Heart right ventricle (tissue), 16 donors: ENCODE measurements around the gene CEP68. TPM values are rescaled to one million over a fixed set of nuclear protein-coding genes. Genes with fewer than 3 reads are reported as not detected.

ENCODE experiments used
- ATAC-seq, 8 donors: fragments of 200-7000 bp; cut with Tn5 transposase; one replicate each; pipeline ENCODE4 v1.9.1; 2020; ENCODE audit warnings: mild to moderate bottlenecking in 8 of 8, moderate library complexity in 8 of 8, moderate number of reproducible peaks in 1 of 8
- DNase-seq, 2 donors: peaks; one replicate each; pipeline ENCODE4 v3.0.0-alpha.2; 2020
- H3K27ac ChIP-seq, 10 donors: fragments of 200-600 bp; sonication (generic) in 2 of 10; one replicate each; pipeline versions ENCODE4 v1.5.0 to v1.8.0; 2020 to 2022; ENCODE audit warnings: mild to moderate bottlenecking in 3 of 10
- H3K27me3 ChIP-seq, 7 donors: fragments of 200-600 bp; one replicate each; pipeline ENCODE4 v1.8.0; 2021 to 2022; ENCODE audit warnings: mild to moderate bottlenecking in 2 of 7
- H3K36me3 ChIP-seq, 9 donors: fragments of 200-600 bp; sonication (generic) in 1 of 9; one replicate each; pipeline versions ENCODE4 v1.5.0 to v1.8.0; 2020 to 2022; ENCODE audit warnings: mild to moderate bottlenecking in 2 of 9
- H3K4me1 ChIP-seq, 9 donors: fragments of 200-600 bp; sonication (generic) in 1 of 9; one replicate each; pipeline versions ENCODE4 v1.5.0 to v1.8.0; 2020 to 2022; ENCODE audit warnings: mild to moderate bottlenecking in 4 of 9
- H3K4me3 ChIP-seq, 10 donors: fragments of 200-600 bp; sonication (generic) in 2 of 10; one replicate each; pipeline versions ENCODE4 v1.5.0 to v1.8.0; 2020 to 2022; ENCODE audit warnings: mild to moderate bottlenecking in 7 of 10, moderate library complexity in 2 of 10
- H3K9me3 ChIP-seq, 11 donors: fragments of 200-600 bp in 10 of 11; sonication (generic) in 2 of 11; one replicate each; pipeline versions ENCODE4 v1.5.0 to v1.8.0; 2013 to 2022; ENCODE audit warnings: mild to moderate bottlenecking in 2 of 11, control low read depth in 1 of 11, moderate library complexity in 1 of 11
- WGBS, 2 donors: extraction: QIAGEN DNeasy Blood & Tissue Kit; methylation state at CpG; one replicate each; pipeline ENCODE4 v1.1.7; 2013; ENCODE audit warnings: inconsistent platforms in 1 of 2; 5-methylcytosine and 5-hydroxymethylcytosine counted together
- intact Hi-C, 10 donors: fragments of 100-400 bp; cut with DNase I; formaldehyde crosslinking; loops; one replicate each; pipeline versions ENCODE4 v1.11.1 to v1.14.2; 2022
- polyA plus RNA-seq, 2 donors: library from polyadenylated mRNA; stranded (reverse); fragments of 200-250 nt; gene quantifications; one replicate each; pipeline ENCODE4 v1.2.3, GENCODE V29; 2013
- total RNA-seq, 10 donors: library from RNA; stranded (reverse); fragmentation: NEBNext Ultra II Directional in 3 of 10; extraction: Animal tissue kit (Norgen Biotek cat#: 25700) in 3 of 10; gene quantifications; one replicate each; pipeline versions ENCODE4 v1.2.1 to v1.2.4, GENCODE V29; 2021 to 2023
- TF ChIP-seq, protein P1 (sequence below), 9 donors: fragments of 200-600 bp; sonication (generic) in 2 of 9; IDR thresholded peaks; one replicate each; pipeline versions ENCODE4 v1.5.0 to v1.8.0; 2021 to 2022; ENCODE audit warnings: antibody characterized with exemption in 9 of 9, mild to moderate bottlenecking in 5 of 9, moderate library complexity in 1 of 9
- donor health status: Arrhythmogenic right ventricular cardiomyopathy.
- donor health status: ischemic (EF 13 %, LVEDD 7.1; RV severe dilation, severe dysfunction).
- donor health status: healthy with polysubstance abuse.
- donor health status: DM: no; HTN: yes; CAD: no.
- donor health status: DM: no; HTN: no; CAD: no.
- donor health status: ischemic (EF 25% LVEDD 6.9; RV normal size, moderate dysfunction).
- donor health status: ischemic (EF 25% LVEDD 5.7; RV mildly dilated, moderate dysfunction).
- donor health status: healthy.
- donor health status: DM: yes; HTN: yes; CAD: no.
- donor health status: Ischemic cardiomyopathy.
- donor health status: ischemic (EF 35%, LVEDD 5.7; RV mildly dilated, moderate dysfunction).
- donor health status: nonischemic (EF 11% LVEDD 7.7; RV severe dilation, severe dysfunction).
- donor health status: DM: yes; HTN: yes; CAD: no.
- donor health status: PGD.
- donor health status: ischemic (EF 29% LVEDD 5.4; RV normal size, mild dysfunction).
- donor health status: nonischemic (EF 23%, LVEDD 6.1; RV moderate dilation, normal function).

CEP68 gene
- total and polyA plus RNA-seq, 12 donors = 4.3 to 28.4 (median 19.9) TPM

DNA sequence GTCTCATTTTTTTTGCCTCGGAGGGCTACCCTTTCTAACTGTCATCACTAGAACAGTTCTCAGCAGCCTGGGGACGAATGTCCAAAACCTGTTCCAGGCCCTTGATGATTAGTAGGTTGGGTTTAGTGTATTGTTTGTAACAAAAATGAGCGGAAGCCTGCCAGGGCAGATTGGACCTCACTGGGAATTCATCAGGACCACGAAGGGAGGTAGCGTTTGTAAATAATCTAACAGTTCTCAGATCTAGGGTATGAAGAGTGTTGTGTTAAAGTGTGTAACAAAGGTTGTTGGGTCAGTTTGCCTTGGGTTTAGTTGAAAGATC, 799 bp downstream of the CEP68 start:
- DNase-seq = no peak
- ATAC-seq = peak in 1 of 8 donors; percentile 0
- Histone ChIP-seq H3K36me3 (no peaks in the 10 kb centered on the region), H3K4me1 (peaks cover 6 to 71% (median 56%) of the 10 kb centered on the region in 9 donors), H3K9me3 (no peaks in the 10 kb centered on the region), H3K27ac (peak overlapping the region; percentile 81 to 97 (median 92)), H3K4me3 (peak overlapping the region; percentile 57 to 89 (median 78)), H3K27me3 (no peaks in the 10 kb centered on the region)
- WGBS, 2 donors = 2 to 12% methylated on average over 5 of the region's 5 CpGs
- TF ChIP-seq, protein P1, sequence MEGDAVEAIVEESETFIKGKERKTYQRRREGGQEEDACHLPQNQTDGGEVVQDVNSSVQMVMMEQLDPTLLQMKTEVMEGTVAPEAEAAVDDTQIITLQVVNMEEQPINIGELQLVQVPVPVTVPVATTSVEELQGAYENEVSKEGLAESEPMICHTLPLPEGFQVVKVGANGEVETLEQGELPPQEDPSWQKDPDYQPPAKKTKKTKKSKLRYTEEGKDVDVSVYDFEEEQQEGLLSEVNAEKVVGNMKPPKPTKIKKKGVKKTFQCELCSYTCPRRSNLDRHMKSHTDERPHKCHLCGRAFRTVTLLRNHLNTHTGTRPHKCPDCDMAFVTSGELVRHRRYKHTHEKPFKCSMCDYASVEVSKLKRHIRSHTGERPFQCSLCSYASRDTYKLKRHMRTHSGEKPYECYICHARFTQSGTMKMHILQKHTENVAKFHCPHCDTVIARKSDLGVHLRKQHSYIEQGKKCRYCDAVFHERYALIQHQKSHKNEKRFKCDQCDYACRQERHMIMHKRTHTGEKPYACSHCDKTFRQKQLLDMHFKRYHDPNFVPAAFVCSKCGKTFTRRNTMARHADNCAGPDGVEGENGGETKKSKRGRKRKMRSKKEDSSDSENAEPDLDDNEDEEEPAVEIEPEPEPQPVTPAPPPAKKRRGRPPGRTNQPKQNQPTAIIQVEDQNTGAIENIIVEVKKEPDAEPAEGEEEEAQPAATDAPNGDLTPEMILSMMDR (IDR thresholded peaks at IDR 0.05) = no peak
- intact Hi-C loops = loop anchor here in 4 of 10 donors (2.0 to 10.0 kb wide), 4 partner anchors 70 to 518 kb away; partner anchors contain the start of gene RAB1A (in 3 of the 4)

DNA sequence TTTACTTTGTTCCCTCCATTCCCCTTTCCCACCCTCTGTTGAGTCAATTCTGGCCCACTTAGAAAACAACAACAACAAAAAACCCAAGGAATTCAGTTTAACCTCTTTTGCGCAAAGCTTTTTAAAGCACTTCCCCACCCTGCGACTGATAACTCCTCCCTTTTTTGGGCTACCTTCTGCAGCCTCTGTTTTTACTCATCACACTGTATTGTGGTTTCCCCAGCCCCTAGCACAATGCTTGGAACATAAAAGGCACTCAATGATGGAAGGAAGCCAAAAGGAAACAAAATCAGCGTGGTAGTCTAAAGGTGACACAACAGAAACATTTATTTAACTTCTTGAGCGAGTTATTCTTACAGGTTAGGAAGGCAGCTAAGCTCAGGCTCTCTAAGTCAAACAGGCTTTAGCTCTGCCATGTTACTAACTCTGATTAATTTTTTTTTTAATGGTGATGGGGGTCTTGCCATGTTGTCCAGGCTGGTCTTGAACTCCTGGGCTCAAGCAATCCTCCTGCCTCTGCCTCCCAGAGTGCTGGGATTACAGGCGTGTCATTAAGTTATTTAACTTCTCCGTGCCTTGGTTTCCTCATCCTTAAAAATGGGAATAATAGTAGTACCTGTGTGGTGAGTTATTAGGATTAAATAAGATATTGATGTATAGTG, 1.3 kb downstream of the CEP68 start:
- peak overlapping the region; percentile 57 to 89 (median 78) for H3K4me3 ChIP-seq
- 50 to 71% methylated on average over 6 of the region's 6 CpGs for WGBS, 2 donors
- no peaks in the 10 kb centered on the region for H3K27me3 ChIP-seq
- peaks cover 6 to 73% (median 58%) of the 10 kb centered on the region in 9 donors for H3K4me1 ChIP-seq
- TF ChIP-seq, protein P1 (IDR thresholded peaks at IDR 0.05) = no peak
- ATAC-seq (peak in 2 of 8 donors; percentile 9 to 26), DNase-seq (no peak)
- intact Hi-C loops = loop anchor here in 4 of 10 donors (2.0 to 10.0 kb wide), 4 partner anchors 70 to 517 kb away; partner anchors contain the start of gene RAB1A (in 3 of the 4)
- no peaks in the 10 kb centered on the region for H3K9me3 ChIP-seq
- H3K36me3 ChIP-seq = no peaks in the 10 kb centered on the region
- H3K27ac ChIP-seq = peak overlapping the region in 9 of 10 donors; percentile 81 to 97 (median 92)

DNA sequence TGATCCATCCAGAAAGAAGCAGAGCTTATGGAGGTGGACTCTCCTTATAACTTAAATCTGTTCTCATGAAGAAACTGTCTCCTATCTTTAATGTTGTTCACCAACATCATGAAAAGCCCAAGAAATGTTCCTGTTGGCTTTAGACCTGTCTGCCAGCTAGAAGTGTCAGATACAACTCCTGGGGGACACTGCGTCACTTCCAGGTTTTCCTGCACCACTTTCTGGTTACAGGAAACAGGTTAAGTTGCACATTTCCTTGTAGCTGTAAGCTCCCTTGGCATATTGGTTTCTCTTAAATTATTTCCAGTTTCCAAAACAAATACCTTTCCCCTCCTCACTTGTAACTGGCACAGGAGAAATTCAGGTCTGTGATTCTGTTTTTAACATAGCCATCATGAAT, 2.9 kb downstream of the CEP68 start:
- Histone ChIP-seq H3K27ac (peak overlapping the region in 9 of 10 donors; percentile 35 to 97 (median 90)), H3K4me3 (peak overlapping the region in 2 of 10 donors; percentile 10 to 24), H3K27me3 (no peaks in the 10 kb centered on the region), H3K9me3 (no peaks in the 10 kb centered on the region), H3K4me1 (peaks cover 6 to 82% (median 71%) of the 10 kb centered on the region in 9 donors), H3K36me3 (no peaks in the 10 kb centered on the region)
- intact Hi-C loops = loop anchor here in 4 of 10 donors (5.0 to 10.0 kb wide), 3 partner anchors 68 to 516 kb away; partner anchors contain the start of gene RAB1A (in 2 of the 4)
- no peak for ATAC-seq
- 69 to 70% methylated on average over 1 of the region's 1 CpG for WGBS, 2 donors
- TF ChIP-seq, protein P1 (IDR thresholded peaks at IDR 0.05) = no peak
- DNase-seq = peak in 1 of 2 donors; percentile 69

DNA sequence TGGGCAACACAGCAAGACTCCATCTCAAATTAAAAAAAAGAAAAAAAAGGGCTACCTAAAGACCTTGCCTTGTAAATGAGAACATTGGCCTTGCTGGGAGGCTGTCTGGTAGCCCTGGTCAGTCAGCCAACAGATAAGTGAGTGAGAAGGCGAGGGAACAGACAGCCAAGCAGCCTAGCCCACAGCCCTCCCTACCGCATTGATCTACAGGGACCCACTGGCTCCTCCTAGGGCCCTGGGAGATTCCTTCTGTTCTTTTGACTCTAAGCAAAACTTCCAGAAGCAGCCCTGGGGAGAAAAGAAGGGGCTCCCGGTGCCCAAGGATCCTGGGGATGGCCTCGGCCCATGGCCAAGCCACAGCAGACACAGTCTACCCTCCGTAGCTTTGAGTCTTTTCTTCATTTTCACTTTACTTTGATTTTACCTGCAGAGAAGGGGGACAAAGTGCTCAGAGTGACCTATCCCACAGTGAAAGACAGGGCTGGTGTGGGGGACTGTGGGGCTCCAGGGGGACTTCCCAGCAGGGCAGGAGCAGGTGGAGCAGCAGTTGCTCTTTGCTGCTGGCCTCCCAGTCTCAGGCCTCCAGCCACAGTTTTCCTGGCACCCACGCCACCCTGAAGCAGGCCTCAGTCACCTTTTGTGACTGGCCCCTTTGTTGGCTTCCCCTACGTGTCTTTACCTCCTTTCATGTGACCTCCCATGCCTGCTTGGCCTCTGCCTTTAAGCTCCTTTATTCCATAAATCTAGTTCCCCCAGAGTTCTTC, 5.1 kb downstream of the CEP68 start:
- 71 to 76% methylated on average over 7 of the region's 7 CpGs for WGBS, 2 donors
- intact Hi-C loops = loop anchor here in 8 of 10 donors (5.0 to 10.0 kb wide), 6 partner anchors 63 to 513 kb away; no protein-coding TSS in a partner anchor

More for the DNA sequence above, 5.1 kb downstream of the CEP68 start:
- Histone ChIP-seq H3K4me1 (peaks cover 17 to 94% (median 86%) of the 10 kb centered on the region in 9 donors), H3K4me3 (no peak overlapping the region), H3K27me3 (no peaks in the 10 kb centered on the region), H3K9me3 (no peaks in the 10 kb centered on the region), H3K36me3 (no peaks in the 10 kb centered on the region), H3K27ac (peak overlapping the region in 3 of 10 donors; percentile 10 to 56 (median 19))
- no peak for ATAC-seq
- TF ChIP-seq, protein P1 (IDR thresholded peaks at IDR 0.05) = no peak
- DNase-seq = no peak
